ENCODE results near the gene PON1. TPM values are rescaled to one million over a fixed set of nuclear protein-coding genes. Genes with fewer than 3 reads are reported as not detected.

Gene PON1
- total RNA-seq, 2 experiments from 2014 or later: not detected

- H3K36me3 ChIP-seq (ENCODE audit: insufficient read depth, low read length): no peaks in the 10 kb centered on the region
- no peak overlapping the region for H3K4me3 Mint-ChIP-seq
- H3K9me3 ChIP-seq (ENCODE audit: control insufficient read depth in 1 of 2, insufficient read depth in 1 of 2, low read length in 2 of 2): no peaks in the 10 kb centered on the region
- no peaks in the 10 kb centered on the region for H3K4me1 Mint-ChIP-seq (ENCODE audit: low read depth)
- intact Hi-C loops (cut with DNase I, micrococcal nuclease): no loop called here
- POLR2A ChIA-PET: no interaction called here
- TF ChIP-seq, protein P1, sequence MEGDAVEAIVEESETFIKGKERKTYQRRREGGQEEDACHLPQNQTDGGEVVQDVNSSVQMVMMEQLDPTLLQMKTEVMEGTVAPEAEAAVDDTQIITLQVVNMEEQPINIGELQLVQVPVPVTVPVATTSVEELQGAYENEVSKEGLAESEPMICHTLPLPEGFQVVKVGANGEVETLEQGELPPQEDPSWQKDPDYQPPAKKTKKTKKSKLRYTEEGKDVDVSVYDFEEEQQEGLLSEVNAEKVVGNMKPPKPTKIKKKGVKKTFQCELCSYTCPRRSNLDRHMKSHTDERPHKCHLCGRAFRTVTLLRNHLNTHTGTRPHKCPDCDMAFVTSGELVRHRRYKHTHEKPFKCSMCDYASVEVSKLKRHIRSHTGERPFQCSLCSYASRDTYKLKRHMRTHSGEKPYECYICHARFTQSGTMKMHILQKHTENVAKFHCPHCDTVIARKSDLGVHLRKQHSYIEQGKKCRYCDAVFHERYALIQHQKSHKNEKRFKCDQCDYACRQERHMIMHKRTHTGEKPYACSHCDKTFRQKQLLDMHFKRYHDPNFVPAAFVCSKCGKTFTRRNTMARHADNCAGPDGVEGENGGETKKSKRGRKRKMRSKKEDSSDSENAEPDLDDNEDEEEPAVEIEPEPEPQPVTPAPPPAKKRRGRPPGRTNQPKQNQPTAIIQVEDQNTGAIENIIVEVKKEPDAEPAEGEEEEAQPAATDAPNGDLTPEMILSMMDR (IDR thresholded peaks at IDR 0.05): no peak
- H3K27ac ChIP-seq (ENCODE audit: low read depth in 1 of 2, low read length in 2 of 2): no peak overlapping the region
- H3K4me1 ChIP-seq (ENCODE audit: insufficient read depth, low read length): no peaks in the 10 kb centered on the region
- no peak overlapping the region for H3K27ac Mint-ChIP-seq
- ATAC-seq (ENCODE audit: poor library complexity) (no peak), DNase-seq (no peak)
- H3K9me3 Mint-ChIP-seq: no peaks in the 10 kb centered on the region
- H3K27me3 ChIP-seq (ENCODE audit: control insufficient read depth in 1 of 2, insufficient read depth in 2 of 2, low read length in 2 of 2): no peaks in the 10 kb centered on the region
- H3K36me3 Mint-ChIP-seq (ENCODE audit: low read depth): no peaks in the 10 kb centered on the region
- CTCF ChIA-PET: no interaction called here
- no peaks in the 10 kb centered on the region for H3K27me3 Mint-ChIP-seq
- no peak overlapping the region for H3K4me3 ChIP-seq (ENCODE audit: low read length)
Observed at GRCh38 chr7:95279417-95279816, 44.9 kb downstream of the PON1 start.

DNA sequence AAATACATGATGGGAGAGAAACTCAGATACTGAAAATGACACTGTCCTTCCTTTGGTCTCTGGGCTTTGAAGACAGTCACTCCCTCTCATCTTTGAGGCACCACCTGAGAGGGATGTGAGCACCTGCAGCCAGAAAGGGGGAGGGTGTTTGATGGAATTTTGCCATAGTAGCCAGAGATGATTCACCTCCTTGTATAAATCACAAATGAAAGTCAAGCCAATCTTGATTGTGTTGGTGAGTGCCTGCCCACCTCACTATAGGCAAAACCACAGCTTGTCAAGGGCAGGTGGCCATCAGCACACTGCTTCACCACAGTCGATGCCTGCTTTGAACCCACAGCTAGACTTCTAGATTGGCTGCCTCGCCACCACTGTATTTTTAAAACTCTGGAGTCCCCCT, 48.2 kb downstream of the PON1 start:
- intact Hi-C loops (cut with DNase I, micrococcal nuclease): no loop called here
- ATAC-seq (ENCODE audit: poor library complexity): no peak
- H3K27ac ChIP-seq (ENCODE audit: low read depth in 1 of 2, low read length in 2 of 2): no peak overlapping the region
- ChIA-PET POLR2A (no interaction called here), CTCF (interaction anchor here (1.2 kb wide), 1 partner anchor 10 kb away, joined by 4 read pairs; no protein-coding TSS in a partner anchor)
- H3K27ac Mint-ChIP-seq: no peak overlapping the region
- no peaks in the 10 kb centered on the region for H3K9me3 ChIP-seq (ENCODE audit: control insufficient read depth in 1 of 2, insufficient read depth in 1 of 2, low read length in 2 of 2)
- H3K36me3 Mint-ChIP-seq (ENCODE audit: low read depth): no peaks in the 10 kb centered on the region
- H3K9me3 Mint-ChIP-seq: no peaks in the 10 kb centered on the region
- no peak overlapping the region for H3K4me3 ChIP-seq (ENCODE audit: low read length)
- peaks cover 11% of the 10 kb centered on the region for H3K27me3 Mint-ChIP-seq
- no peak overlapping the region for H3K4me3 Mint-ChIP-seq
- no peaks in the 10 kb centered on the region for H3K4me1 Mint-ChIP-seq (ENCODE audit: low read depth)
- TF ChIP-seq, protein P1 (IDR thresholded peaks at IDR 0.05): no peak
- DNase-seq: no peak
- no peaks in the 10 kb centered on the region for H3K36me3 ChIP-seq (ENCODE audit: insufficient read depth, low read length)
- no peaks in the 10 kb centered on the region for H3K4me1 ChIP-seq (ENCODE audit: insufficient read depth, low read length)
- H3K27me3 ChIP-seq (ENCODE audit: control insufficient read depth in 1 of 2, insufficient read depth in 2 of 2, low read length in 2 of 2): no peaks in the 10 kb centered on the region

GRCh38 chr7:95269640-95270039, 54.7 kb downstream of the PON1 start:
- ChIA-PET CTCF (no interaction called here), POLR2A (no interaction called here)
- Histone ChIP-seq H3K27me3 (ENCODE audit: control insufficient read depth in 1 of 2, insufficient read depth in 2 of 2, low read length in 2 of 2) (no peaks in the 10 kb centered on the region), H3K4me3 (ENCODE audit: low read length) (no peak overlapping the region), H3K27ac (ENCODE audit: low read depth in 1 of 2, low read length in 2 of 2) (no peak overlapping the region), H3K4me1 (ENCODE audit: insufficient read depth, low read length) (no peaks in the 10 kb centered on the region), H3K9me3 (ENCODE audit: control insufficient read depth in 1 of 2, insufficient read depth in 1 of 2, low read length in 2 of 2) (no peaks in the 10 kb centered on the region), H3K36me3 (ENCODE audit: insufficient read depth, low read length) (no peaks in the 10 kb centered on the region)
- Mint-ChIP-seq H3K27ac (no peak overlapping the region), H3K9me3 (no peaks in the 10 kb centered on the region), H3K36me3 (ENCODE audit: low read depth) (no peaks in the 10 kb centered on the region), H3K4me1 (ENCODE audit: low read depth) (no peaks in the 10 kb centered on the region), H3K4me3 (no peak overlapping the region), H3K27me3 (peaks cover 16% of the 10 kb centered on the region)
- intact Hi-C loops (cut with DNase I, micrococcal nuclease): no loop called here
- ATAC-seq (ENCODE audit: poor library complexity): no peak
- TF ChIP-seq, protein P1 (IDR thresholded peaks at IDR 0.05): no peak
- no peak for DNase-seq

Data from CD4-positive, alpha-beta T cell (primary cell).